Gastroesophageal sphincter (tissue), 3 donors: ENCODE results near the gene TAS2R42.

Source experiments
- EP300 ChIP-seq: sonication (generic); formaldehyde crosslinking; IDR thresholded peaks from one replicate; pipeline ENCODE4 v1.6.1; 2017; ENCODE audit warnings: antibody characterized with exemption, mild to moderate bottlenecking
- POLR2A ChIP-seq, 2 donors: fragments of 450-650 bp; IDR thresholded peaks; one replicate each; pipeline ENCODE4 v1.6.1; 2017; ENCODE audit warnings: antibody characterized with exemption in 2 of 2, mild to moderate bottlenecking in 2 of 2, moderate library complexity in 1 of 2
- POLR2AphosphoS5 ChIP-seq: sonication (generic); formaldehyde crosslinking; IDR thresholded peaks from one replicate; pipeline ENCODE4 v1.6.1; 2017; ENCODE audit warnings: antibody characterized with exemption
- TF ChIP-seq, protein P1 (sequence below), 4 experiments: fragments of 200-600 bp in 2 of 4; fragments of 450-650 bp in 2 of 4; sonication (generic) in 1 of 4; IDR thresholded peaks; one replicate each; pipeline ENCODE4 v1.5.1; 2017 to 2019; ENCODE audit warnings: antibody characterized with exemption in 4 of 4, mild to moderate bottlenecking in 2 of 4, moderate library complexity in 2 of 4

GRCh38 chr12:11166300-11166699 lies 20.4 kb downstream of the TAS2R42 start:
- TF ChIP-seq, protein P1, sequence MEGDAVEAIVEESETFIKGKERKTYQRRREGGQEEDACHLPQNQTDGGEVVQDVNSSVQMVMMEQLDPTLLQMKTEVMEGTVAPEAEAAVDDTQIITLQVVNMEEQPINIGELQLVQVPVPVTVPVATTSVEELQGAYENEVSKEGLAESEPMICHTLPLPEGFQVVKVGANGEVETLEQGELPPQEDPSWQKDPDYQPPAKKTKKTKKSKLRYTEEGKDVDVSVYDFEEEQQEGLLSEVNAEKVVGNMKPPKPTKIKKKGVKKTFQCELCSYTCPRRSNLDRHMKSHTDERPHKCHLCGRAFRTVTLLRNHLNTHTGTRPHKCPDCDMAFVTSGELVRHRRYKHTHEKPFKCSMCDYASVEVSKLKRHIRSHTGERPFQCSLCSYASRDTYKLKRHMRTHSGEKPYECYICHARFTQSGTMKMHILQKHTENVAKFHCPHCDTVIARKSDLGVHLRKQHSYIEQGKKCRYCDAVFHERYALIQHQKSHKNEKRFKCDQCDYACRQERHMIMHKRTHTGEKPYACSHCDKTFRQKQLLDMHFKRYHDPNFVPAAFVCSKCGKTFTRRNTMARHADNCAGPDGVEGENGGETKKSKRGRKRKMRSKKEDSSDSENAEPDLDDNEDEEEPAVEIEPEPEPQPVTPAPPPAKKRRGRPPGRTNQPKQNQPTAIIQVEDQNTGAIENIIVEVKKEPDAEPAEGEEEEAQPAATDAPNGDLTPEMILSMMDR (IDR thresholded peaks at IDR 0.05) = no peak
- TF ChIP-seq EP300 (no peak), POLR2A (IDR thresholded peaks at IDR 0.05) (no peak), POLR2AphosphoS5 (no peak)
